PC-3 (cell line): ENCODE results near the gene FBXO34. TPM values are rescaled to one million over a fixed set of nuclear protein-coding genes. Genes with fewer than 3 reads are reported as not detected.
A peak's percentile ranks its signal among the peaks of the same experiment; 100 is the strongest.

Source experiments
- ATAC-seq: fragments of 200-7000 bp; cut with Tn5 transposase; 2 replicates; pipeline ENCODE4 v1.9.1; 2020; ENCODE audit warnings: mild to moderate bottlenecking, moderate library complexity
- BruUV-seq: library from RNA; stranded (reverse); fragments of 400-500 nt; replicated peaks from 2 replicates; lab custom pipeline; 2021; lab: Mats Ljungman, UMichigan
- CTCF ChIA-PET: fragments of 300-600 bp; sonication (Branson Sonifier 250); formaldehyde crosslinking; loops from one replicate; lab custom pipeline; 2022; ENCODE audit warnings: antibody characterized with exemption; lab: Charles Lee
- POLR2A ChIA-PET: fragments of 300-600 bp; sonication (Branson Sonifier 250); formaldehyde crosslinking; loops from one replicate; lab custom pipeline; 2022; ENCODE audit warnings: antibody characterized with exemption; ENCODE audit not compliant: unreplicated experiment; lab: Charles Lee
- DNase-seq: peaks from one replicate; pipeline ENCODE4 v3.0.0-alpha.2; 2015
- H2AFZ ChIP-seq: fragments of 300-600 bp; sonication (generic); 2 replicates; pipeline ENCODE4 v1.6.0; 2016; ENCODE audit warnings: antibody characterized with exemption, low read length
- H3F3A ChIP-seq: fragments of 300-600 bp; sonication (generic); one replicate; pipeline ENCODE4 v1.6.0; 2017; ENCODE audit warnings: antibody characterized with exemption, low read length, control low read depth, mild to moderate bottlenecking; ENCODE audit not compliant: unreplicated experiment
- H3K27ac ChIP-seq: fragments of 300-600 bp; sonication (generic); 2 replicates; pipeline ENCODE4 v1.5.1; 2016; ENCODE audit warnings: mild to moderate bottlenecking, low read length
- H3K27me3 ChIP-seq: fragments of 300-600 bp; sonication (generic); 2 replicates; pipeline ENCODE4 v1.6.1; 2016; ENCODE audit warnings: low read length, mixed read lengths
- H3K36me3 ChIP-seq: fragments of 300-600 bp; sonication (generic); 2 replicates; pipeline ENCODE4 v1.6.1; 2016; ENCODE audit warnings: low read depth, mixed run types, low read length, mixed read lengths
- H3K4me1 ChIP-seq: fragments of 300-600 bp; sonication (generic); 2 replicates; pipeline ENCODE4 v1.5.1; 2016; ENCODE audit warnings: low read length; ENCODE audit not compliant: insufficient read depth
- H3K4me2 ChIP-seq: fragments of 300-600 bp; sonication (generic); 2 replicates; pipeline ENCODE4 v1.6.0; 2016; ENCODE audit warnings: low read length
- H3K4me3 ChIP-seq: fragments of 300-600 bp; sonication (generic); 2 replicates; pipeline ENCODE4 v1.5.1; 2016; ENCODE audit warnings: mild to moderate bottlenecking, low read length, mixed read lengths
- H3K79me2 ChIP-seq: fragments of 300-600 bp; sonication (generic); 2 replicates; pipeline ENCODE4 v1.6.1; 2017; ENCODE audit warnings: low read length, mixed read lengths
- H3K9ac ChIP-seq: fragments of 300-600 bp; sonication (generic); 2 replicates; pipeline ENCODE4 v1.6.0; 2016; ENCODE audit warnings: mild to moderate bottlenecking, low read length
- H3K9me2 ChIP-seq: fragments of 300-600 bp; sonication (generic); replicated peaks from 2 replicates; pipeline ENCODE4 v1.6.1; 2016; ENCODE audit warnings: mixed run types, low read length, mixed read lengths
- H3K9me3 ChIP-seq: fragments of 300-600 bp; sonication (generic); 2 replicates; pipeline ENCODE4 v1.6.1; 2016; ENCODE audit warnings: low read length, mixed read lengths
- H4K20me1 ChIP-seq: fragments of 300-600 bp; sonication (generic); 2 replicates; pipeline ENCODE4 v1.6.1; 2016; ENCODE audit warnings: low read length, mixed read lengths
- CTCF ChIP-seq: fragments of 300-600 bp; sonication (generic); conservative IDR thresholded peaks from 2 replicates; pipeline ENCODE4 v1.5.1; 2017; ENCODE audit warnings: antibody characterized with exemption, low read depth, mild to moderate bottlenecking, low read length
- EZH2 ChIP-seq: fragments of 300-600 bp; sonication (generic); IDR thresholded peaks from one replicate; pipeline ENCODE4 v1.6.1; 2017; ENCODE audit warnings: antibody characterized with exemption, mild to moderate bottlenecking, low read length; ENCODE audit not compliant: unreplicated experiment
- EZH2phosphoT487 ChIP-seq: fragments of 300-600 bp; sonication (generic); IDR thresholded peaks from 2 replicates; pipeline ENCODE4 v1.6.1; 2018; ENCODE audit warnings: mild to moderate bottlenecking, antibody characterized with exemption, low read length, borderline replicate concordance
- intact Hi-C: fragments of 100-400 bp; cut with micrococcal nuclease; formaldehyde crosslinking; loops from 2 replicates; pipeline ENCODE4 v1.9.0; 2023
- total RNA-seq: library from RNA; depleted of rRNA; stranded (reverse); fragments of >200 nt; gene quantifications from 2 replicates; pipeline ENCODE4 v1.2.3, GENCODE V29; 2014

The FBXO34 gene
- total RNA-seq, 1 experiment from 2014 or later, result 35.9 TPM

GRCh38 chr14:55328317-55328716, 57.1 kb downstream of the FBXO34 start:
- H3K36me3 ChIP-seq, result no peaks in the 10 kb centered on the region
- H3K27ac ChIP-seq, result no peak overlapping the region
- ChIA-PET CTCF (no interaction called here), POLR2A (no interaction called here)
- H4K20me1 ChIP-seq, result 0 out of 2 replicates have a peak, but pooled peaks cover 4% of the 10 kb centered on the region
- no peak overlapping the region for H3K4me3 ChIP-seq
- no peak overlapping the region for H2AFZ ChIP-seq
- H3K9ac ChIP-seq, result no peak overlapping the region
- intact Hi-C loops, result no loop called here
- no peaks in the 10 kb centered on the region for H3K9me3 ChIP-seq
- peaks cover 14% of the 10 kb centered on the region for H3K4me1 ChIP-seq
- BruUV-seq, result no TSS peak
- TF ChIP-seq EZH2phosphoT487, result no peak
- no peak for TF ChIP-seq EZH2
- TF ChIP-seq CTCF, result no peak
- no peaks in the 10 kb centered on the region for H3F3A ChIP-seq
- H3K27me3 ChIP-seq, result no peaks in the 10 kb centered on the region
- DNase-seq (no peak), ATAC-seq (no peak; the same call in 1 of the 2 replicates)
- H3K9me2 ChIP-seq, result no peaks in the 10 kb centered on the region
- no peak overlapping the region for H3K4me2 ChIP-seq
- peaks cover 77% of the 10 kb centered on the region for H3K79me2 ChIP-seq

- H3K27me3 ChIP-seq, result no peaks in the 10 kb centered on the region
Measured at GRCh38 chr14:55329999-55330710, 58.9 kb downstream of the FBXO34 start.

More at GRCh38 chr14:55329999-55330710, 58.9 kb downstream of the FBXO34 start:
- DNase-seq (peak; percentile 68), ATAC-seq (peak; percentile 20; the same call in 1 of the 2 replicates)
- TF ChIP-seq EZH2phosphoT487 (no peak), CTCF (no peak), EZH2 (no peak)
- Histone ChIP-seq H2AFZ (no peak overlapping the region), H4K20me1 (0 out of 2 replicates have a peak, but pooled peaks cover 13% of the 10 kb centered on the region), H3K27ac (no peak overlapping the region), H3K4me3 (no peak overlapping the region), H3K79me2 (peaks cover 76% of the 10 kb centered on the region), H3K9me3 (no peaks in the 10 kb centered on the region), H3K9me2 (no peaks in the 10 kb centered on the region), H3K4me2 (no peak overlapping the region), H3K36me3 (no peaks in the 10 kb centered on the region), H3K4me1 (peaks cover 28% of the 10 kb centered on the region), H3K9ac (no peak overlapping the region), H3F3A (no peaks in the 10 kb centered on the region)
- POLR2A ChIA-PET, result no interaction called here
- BruUV-seq, result no TSS peak
- CTCF ChIA-PET, result no interaction called here
- intact Hi-C loops, result no loop called here
